ENCODE measurements around the gene GSTK1.
A peak's percentile ranks its signal among the peaks of the same experiment; 100 is the strongest.
"Not testable (repeated sequence)": the region's sequence is repeated elsewhere in the genome, so short reads cannot be mapped to it uniquely, and the experiment has no call there.

The GSTK1 gene

GRCh38 chr7:143279186-143280098 is 16.2 kb downstream of the GSTK1 start:
- FAIRE-seq, result peak; percentile 57

GRCh38 chr7:143280160-143280559 is 16.9 kb downstream of the GSTK1 start:
- FAIRE-seq, result no peak

GRCh38 chr7:143280566-143280965 is 17.3 kb downstream of the GSTK1 start:
- FAIRE-seq, result no peak

- FAIRE-seq, result no peak
Observed at GRCh38 chr7:143281529-143281928, 18.3 kb downstream of the GSTK1 start.

- no peak for FAIRE-seq
Observed at GRCh38 chr7:143282124-143282523, 18.9 kb downstream of the GSTK1 start.

- no peak for FAIRE-seq
Observed at GRCh38 chr7:143283381-143283780, 20.1 kb downstream of the GSTK1 start.

- no peak for FAIRE-seq
Observed at GRCh38 chr7:143284591-143285469, 21.6 kb downstream of the GSTK1 start, which contains the start of gene TMEM139. TMEM139 (plus strand) TSS chr7:143284958; CDS start chr7:143285958, 1,000 bp downstream.

- no peak for FAIRE-seq
Observed at GRCh38 chr7:143285470-143285778, 22.2 kb downstream of the GSTK1 start.

- no peak for FAIRE-seq
Observed at GRCh38 chr7:143285806-143286521, 22.7 kb downstream of the GSTK1 start.

GRCh38 chr7:143286522-143286890 is 23.3 kb downstream of the GSTK1 start:
- no peak for FAIRE-seq

- no peak for FAIRE-seq
Observed at GRCh38 chr7:143287339-143287934, 24.2 kb downstream of the GSTK1 start.

GRCh38 chr7:143287935-143288826 is 24.9 kb downstream of the GSTK1 start, which contains the start of gene CASP2:
CASP2 (plus strand) TSS chr7:143288351; CDS start chr7:143288456, 105 bp downstream.
- no peak for FAIRE-seq

GRCh38 chr7:143288836-143289235 is 25.6 kb downstream of the GSTK1 start:
- no peak for FAIRE-seq

GRCh38 chr7:143289421-143289820 is 26.2 kb downstream of the GSTK1 start:
- FAIRE-seq, result no peak

- not testable (repeated sequence) for FAIRE-seq
Observed at GRCh38 chr7:143289888-143290287, 26.6 kb downstream of the GSTK1 start.

GRCh38 chr7:143290293-143290692 is 27.1 kb downstream of the GSTK1 start:
- FAIRE-seq, result no peak

GRCh38 chr7:143292876-143293275 is 29.6 kb downstream of the GSTK1 start:
- FAIRE-seq, result no peak

- FAIRE-seq, result no peak
Observed at GRCh38 chr7:143295870-143296269, 32.6 kb downstream of the GSTK1 start.

GRCh38 chr7:143296686-143297085 is 33.4 kb downstream of the GSTK1 start:
- peak; percentile 58 for FAIRE-seq

- no peak for FAIRE-seq
Observed at GRCh38 chr7:143299346-143299745, 36.1 kb downstream of the GSTK1 start.

GRCh38 chr7:143299840-143300239 is 36.6 kb downstream of the GSTK1 start:
- no peak for FAIRE-seq

Data from endometrium (tissue), 2 donors.